ENCODE measurements around the gene KLHL18. TPM values are rescaled to one million over a fixed set of nuclear protein-coding genes. Genes with fewer than 3 reads are reported as not detected.
"Not testable (repeated sequence)": the region's sequence is repeated elsewhere in the genome, so short reads cannot be mapped to it uniquely, and the experiment has no call there.

Gene KLHL18
- total and polyA plus RNA-seq, 7 donors: 10.3 to 33.8 (median 12.7) TPM

DNA sequence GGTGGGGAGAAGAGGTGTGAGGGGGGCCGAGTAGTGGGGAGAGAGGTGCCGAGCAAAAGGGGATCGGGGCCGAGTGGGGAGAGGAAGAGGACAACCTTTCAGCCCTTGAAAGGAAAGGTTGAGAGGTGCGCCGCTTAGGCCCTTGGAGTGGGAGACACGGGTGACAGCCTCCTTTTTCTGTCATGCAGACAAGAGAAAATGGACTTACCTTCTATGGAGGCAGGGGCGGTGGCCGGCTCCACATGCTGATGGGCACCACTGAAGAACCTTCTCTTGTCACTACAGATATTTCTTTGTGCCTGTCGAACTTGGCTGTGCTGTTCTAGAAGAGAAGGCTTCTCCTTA, 421 bp downstream of the KLHL18 start:
- peaks cover 0 to 13% (median 0%) of the 10 kb centered on the region in 4 donors for H3K36me3 ChIP-seq
- TF ChIP-seq POLR2A (IDR thresholded peaks at IDR 0.05) (no peak), POLR2AphosphoS5 (IDR thresholded peaks at IDR 0.05) (no peak)
- peak; percentile 64 for DNase-seq
- H3K27me3 ChIP-seq: no peaks in the 10 kb centered on the region
- H3K9me3 ChIP-seq: no peaks in the 10 kb centered on the region
- H3K4me3 ChIP-seq: peak overlapping the region; percentile 73 to 91 (median 85)
- peaks cover 0 to 46% (median 44%) of the 10 kb centered on the region in 4 donors for H3K4me1 ChIP-seq
- peak overlapping the region; percentile 85 to 96 (median 90) for H3K27ac ChIP-seq
- intact Hi-C loops (cut with DNase I): loop anchor here (1.0 to 5.0 kb wide), 4 partner anchors 39 to 351 kb away; partner anchors contain the start of genes PTPN23 and SETD2
- 0 to 2% methylated on average over 10 of the region's 10 CpGs for WGBS, 2 donors

DNA sequence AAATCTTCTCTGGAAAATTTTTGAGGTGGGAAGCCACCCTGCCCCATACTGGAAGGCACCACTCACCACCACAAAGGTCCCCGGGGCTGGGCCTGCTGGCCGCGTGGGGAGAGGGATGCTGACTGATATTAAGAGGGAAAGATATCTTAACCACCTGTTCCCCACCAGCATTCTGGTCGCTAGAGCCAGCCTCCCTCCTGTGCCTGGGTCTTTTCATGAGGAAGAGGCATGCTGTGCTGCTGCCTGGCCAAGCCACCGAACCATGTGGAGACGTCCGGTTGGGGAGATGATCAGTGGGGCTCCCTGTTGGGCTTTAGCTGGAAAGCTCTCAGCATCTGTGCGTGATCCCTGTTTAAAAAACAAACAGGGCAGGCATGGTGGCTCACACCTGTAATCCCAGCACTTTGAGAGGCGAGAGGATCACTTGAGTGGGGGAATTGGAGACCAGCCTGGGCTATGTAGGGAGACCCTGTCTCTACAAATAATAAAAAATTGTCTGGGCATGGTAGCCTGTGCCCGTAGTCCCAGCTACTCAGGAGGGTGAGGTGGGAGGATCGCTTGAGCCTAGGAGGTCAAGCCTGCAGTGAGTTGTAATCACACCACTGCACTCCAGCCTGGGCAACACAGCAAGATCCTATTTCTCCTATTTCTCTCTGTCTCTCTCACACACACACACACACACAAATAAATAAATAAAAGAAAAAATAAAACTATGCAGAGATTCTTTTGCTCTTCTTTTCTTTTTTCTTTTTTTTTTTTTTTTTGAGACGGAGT, 1.0 kb downstream of the KLHL18 start:
- Histone ChIP-seq H3K27me3 (no peaks in the 10 kb centered on the region), H3K9me3 (no peaks in the 10 kb centered on the region), H3K4me1 (peaks cover 0 to 46% (median 44%) of the 10 kb centered on the region in 4 donors), H3K27ac (peak overlapping the region; percentile 85 to 96 (median 90)), H3K36me3 (peaks cover 0 to 19% (median 0%) of the 10 kb centered on the region in 4 donors), H3K4me3 (peak overlapping the region; percentile 73 to 91 (median 85))
- peak; percentile 60 for DNase-seq
- TF ChIP-seq POLR2AphosphoS5 (IDR thresholded peaks at IDR 0.05) (no peak), EP300 (IDR thresholded peaks at IDR 0.05) (no peak), POLR2A (IDR thresholded peaks at IDR 0.05) (no peak)
- TF ChIP-seq, protein P1, sequence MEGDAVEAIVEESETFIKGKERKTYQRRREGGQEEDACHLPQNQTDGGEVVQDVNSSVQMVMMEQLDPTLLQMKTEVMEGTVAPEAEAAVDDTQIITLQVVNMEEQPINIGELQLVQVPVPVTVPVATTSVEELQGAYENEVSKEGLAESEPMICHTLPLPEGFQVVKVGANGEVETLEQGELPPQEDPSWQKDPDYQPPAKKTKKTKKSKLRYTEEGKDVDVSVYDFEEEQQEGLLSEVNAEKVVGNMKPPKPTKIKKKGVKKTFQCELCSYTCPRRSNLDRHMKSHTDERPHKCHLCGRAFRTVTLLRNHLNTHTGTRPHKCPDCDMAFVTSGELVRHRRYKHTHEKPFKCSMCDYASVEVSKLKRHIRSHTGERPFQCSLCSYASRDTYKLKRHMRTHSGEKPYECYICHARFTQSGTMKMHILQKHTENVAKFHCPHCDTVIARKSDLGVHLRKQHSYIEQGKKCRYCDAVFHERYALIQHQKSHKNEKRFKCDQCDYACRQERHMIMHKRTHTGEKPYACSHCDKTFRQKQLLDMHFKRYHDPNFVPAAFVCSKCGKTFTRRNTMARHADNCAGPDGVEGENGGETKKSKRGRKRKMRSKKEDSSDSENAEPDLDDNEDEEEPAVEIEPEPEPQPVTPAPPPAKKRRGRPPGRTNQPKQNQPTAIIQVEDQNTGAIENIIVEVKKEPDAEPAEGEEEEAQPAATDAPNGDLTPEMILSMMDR (IDR thresholded peaks at IDR 0.05): no peak
- WGBS, 2 donors: 39 to 40% methylated on average over 12 of the region's 12 CpGs
- intact Hi-C loops (cut with DNase I): loop anchor here (1.0 to 5.0 kb wide), 4 partner anchors 39 to 351 kb away; partner anchors contain the start of genes PTPN23 and SETD2

DNA sequence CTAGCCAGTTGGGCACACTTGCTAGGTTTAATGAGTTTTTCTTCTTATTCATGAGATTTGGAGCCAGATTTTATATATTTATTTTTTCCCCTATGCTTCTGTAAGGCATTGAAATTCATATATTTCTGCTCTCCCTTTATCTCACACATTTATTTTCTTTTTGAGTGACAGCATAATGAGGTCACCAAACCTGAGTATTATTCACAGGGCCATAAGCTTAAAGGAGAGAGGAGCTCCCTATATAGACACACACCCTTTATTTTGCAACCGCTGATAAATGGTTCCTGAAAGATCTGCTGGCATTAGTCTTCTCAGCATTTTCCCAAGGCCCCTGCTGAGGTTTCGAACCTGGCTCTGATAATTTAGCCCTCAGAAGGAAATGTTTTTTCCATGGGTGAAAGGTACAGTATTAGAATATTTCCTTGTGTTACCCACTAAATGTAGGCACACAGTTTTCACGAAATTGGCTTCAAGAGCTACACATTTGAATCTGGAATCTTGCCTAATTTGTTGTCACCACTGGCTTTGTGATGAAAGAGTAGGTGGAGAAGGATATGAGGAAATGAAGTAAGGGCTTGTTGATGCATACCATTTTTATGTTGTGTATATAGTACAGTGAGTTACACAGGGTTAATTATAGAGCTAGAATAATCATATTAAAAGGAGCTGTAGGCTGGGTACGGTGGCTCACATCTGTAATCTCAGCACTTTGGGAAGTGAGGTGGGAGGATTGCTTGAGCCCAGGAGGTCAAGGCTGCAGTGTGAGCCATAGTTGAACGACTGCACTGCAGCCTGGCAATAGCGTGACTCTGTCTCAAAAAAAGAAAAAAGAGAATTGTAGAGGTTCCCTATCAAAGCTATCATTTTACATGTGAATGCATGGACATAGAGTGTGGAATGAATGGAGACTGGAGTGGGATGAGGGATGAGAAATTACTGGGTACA, 6.5 kb downstream of the KLHL18 start:
- Histone ChIP-seq H3K27me3 (no peaks in the 10 kb centered on the region), H3K36me3 (peaks cover 0 to 41% (median 5%) of the 10 kb centered on the region in 4 donors), H3K4me3 (no peak overlapping the region), H3K4me1 (peaks cover 0 to 26% (median 23%) of the 10 kb centered on the region in 4 donors), H3K27ac (no peak overlapping the region), H3K9me3 (no peaks in the 10 kb centered on the region)
- peak; percentile 2 for DNase-seq
- TF ChIP-seq EP300 (IDR thresholded peaks at IDR 0.05) (no peak), POLR2A (IDR thresholded peaks at IDR 0.05) (no peak)
- TF ChIP-seq, protein P1 (IDR thresholded peaks at IDR 0.05): no peak
- WGBS, 2 donors: 85 to 87% methylated on average over 6 of the region's 6 CpGs
- intact Hi-C loops (cut with DNase I): no loop called here

DNA sequence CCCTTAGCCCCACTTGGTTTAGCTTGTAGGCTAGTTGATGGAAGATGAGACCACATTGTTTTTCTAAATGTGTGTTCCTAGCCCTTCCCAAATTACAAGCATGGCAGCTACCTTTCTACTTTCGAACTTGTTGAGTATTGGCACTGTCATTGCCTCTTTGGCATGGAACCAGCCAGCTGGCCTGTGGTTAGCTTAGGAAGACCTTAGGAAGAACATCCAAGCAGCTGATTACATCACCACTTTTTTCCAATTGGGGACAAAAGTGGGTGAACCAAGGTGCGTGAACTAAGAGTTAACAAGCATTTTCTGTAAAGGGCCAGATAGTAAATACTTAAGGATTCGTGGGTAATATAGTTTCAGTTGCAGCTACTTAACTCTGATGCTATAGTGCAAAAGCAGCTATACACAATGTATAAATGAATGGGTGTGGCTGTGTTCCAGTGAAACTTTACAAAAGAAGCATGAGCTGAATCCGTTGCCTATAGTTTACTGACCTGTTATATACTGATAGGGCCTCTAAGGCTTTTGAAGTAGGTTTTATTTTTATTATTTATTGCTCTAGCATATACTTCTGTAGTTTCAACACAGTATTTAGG, 8.5 kb downstream of the KLHL18 start:
- TF ChIP-seq, protein P1 (IDR thresholded peaks at IDR 0.05): no peak
- TF ChIP-seq POLR2AphosphoS5 (IDR thresholded peaks at IDR 0.05) (no peak), POLR2A (IDR thresholded peaks at IDR 0.05) (no peak), EP300 (IDR thresholded peaks at IDR 0.05) (no peak)
- Histone ChIP-seq H3K4me3 (no peak overlapping the region), H3K27ac (no peak overlapping the region), H3K4me1 (peaks cover 0 to 20% (median 14%) of the 10 kb centered on the region in 4 donors), H3K36me3 (peaks cover 0 to 41% (median 5%) of the 10 kb centered on the region in 4 donors), H3K27me3 (no peaks in the 10 kb centered on the region), H3K9me3 (no peaks in the 10 kb centered on the region)
- WGBS, 2 donors: 69 to 87% methylated on average over 4 of the region's 4 CpGs
- no peak for DNase-seq
- intact Hi-C loops (cut with DNase I): no loop called here

DNA sequence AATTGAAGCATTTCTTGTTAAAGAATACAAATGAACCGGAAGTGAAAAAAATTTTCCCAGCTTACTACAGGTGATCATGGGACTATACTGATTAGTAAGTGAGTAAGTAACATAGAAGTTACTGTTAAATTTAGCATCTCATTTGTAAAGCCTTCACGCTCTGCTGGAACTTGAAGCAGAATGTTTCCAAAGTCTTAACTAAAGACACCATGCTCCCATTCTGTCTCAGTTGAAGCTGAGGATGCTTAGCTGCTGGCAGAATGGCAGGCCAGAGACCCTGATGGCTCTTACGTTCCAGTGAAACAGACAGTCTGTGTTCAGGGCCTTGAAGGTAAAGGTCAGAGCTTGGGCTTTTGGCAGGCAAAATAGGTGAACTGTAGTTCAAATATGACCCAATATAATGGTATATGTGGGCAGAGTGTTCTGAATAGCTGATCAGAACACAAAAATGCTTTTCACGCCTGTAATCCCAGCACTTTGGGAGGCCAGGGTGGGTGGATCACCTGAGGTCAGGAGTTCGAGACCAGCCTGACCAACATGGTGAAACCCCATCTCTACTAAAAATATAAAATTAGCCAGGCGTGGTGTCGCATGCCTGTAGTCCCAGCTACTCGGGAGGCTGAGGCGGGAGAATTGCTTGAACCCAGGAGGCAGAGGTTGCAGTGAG, 9.1 kb downstream of the KLHL18 start:
- H3K4me1 ChIP-seq: peaks cover 0 to 18% (median 12%) of the 10 kb centered on the region in 4 donors
- DNase-seq; H3K4me3 ChIP-seq; H3K27ac ChIP-seq; intact Hi-C loops (cut with DNase I); H3K27me3 ChIP-seq; H3K9me3 ChIP-seq: not testable (repeated sequence)
- WGBS, 2 donors: 86 to 98% methylated on average over 9 of the region's 9 CpGs
- peaks cover 0 to 40% (median 5%) of the 10 kb centered on the region in 4 donors for H3K36me3 ChIP-seq

Measured in sigmoid colon (tissue), 7 donors.